K562 (cell line): ENCODE results near the gene SHB. TPM values are rescaled to one million over a fixed set of nuclear protein-coding genes. Genes with fewer than 3 reads are reported as not detected.

Experiments
- AFF4 ChIP-seq: sonication (generic); formaldehyde crosslinking; IDR thresholded peaks from 2 replicates; pipeline ENCODE4 v1.8.0; 2023; ENCODE audit warnings: mild to moderate bottlenecking, missing genetic modification reagents
- BMI1 ChIP-seq: fragments of 150-350 bp; IDR thresholded peaks from 2 replicates; pipeline ENCODE4 v1.6.1; 2014; ENCODE audit warnings: low read length
- BRD4 ChIP-seq: fragments of 200-600 bp; sonication (generic); IDR thresholded peaks from 2 replicates; pipeline ENCODE4 v1.6.1; 2017; ENCODE audit warnings: inconsistent platforms
- CTBP1 ChIP-seq: fragments of 450-650 bp; IDR thresholded peaks from 2 replicates; pipeline ENCODE4 v1.6.1; 2016; ENCODE audit warnings: borderline replicate concordance
- FOXM1 ChIP-seq, 2 experiments: fragments of 450-650 bp in 1 of 2; sonication (generic) in 1 of 2; formaldehyde crosslinking in 1 of 2; IDR thresholded peaks; 2 replicates each; pipeline versions ENCODE4 v1.6.1 to v1.9.0; 2017 to 2022; ENCODE audit warnings: low read depth in 2 of 2, mild to moderate bottlenecking in 2 of 2, missing genetic modification reagents in 1 of 2, moderate library complexity in 1 of 2
- GTF2E2 ChIP-seq: fragments of 200-800 bp; sonication (Bioruptor generic); IDR thresholded peaks from 2 replicates; pipeline ENCODE4 v1.6.1; 2016; ENCODE audit warnings: missing genetic modification characterization, missing compliant biosample characterization
- HNRNPH1 ChIP-seq: fragments of 200-400 bp; formaldehyde crosslinking; optimal IDR thresholded peaks from 2 replicates; pipeline ENCODE3; 2017; ENCODE audit warnings: low read depth, mild to moderate bottlenecking, low read length, moderate library complexity
- IRF1 ChIP-seq: sonication (generic); formaldehyde crosslinking; IDR thresholded peaks from 2 replicates; pipeline ENCODE4 v1.8.0; 2022; ENCODE audit warnings: missing genetic modification reagents, mild to moderate bottlenecking, borderline replicate concordance
- KDM4B ChIP-seq, 2 experiments: fragments of 450-650 bp in 1 of 2; sonication (generic) in 1 of 2; IDR thresholded peaks; 2 replicates each; pipeline ENCODE4 v1.6.1; 2016 to 2017; ENCODE audit warnings: borderline replicate concordance in 2 of 2, antibody characterized with exemption in 1 of 2, low read depth in 1 of 2, mild to moderate bottlenecking in 1 of 2
- POLR2AphosphoS5 ChIP-seq: IDR thresholded peaks from 2 replicates; pipeline ENCODE4 v1.6.1; 2011; ENCODE audit warnings: mild to moderate bottlenecking, low read depth, low read length, moderate library complexity; ENCODE audit not compliant: control insufficient read depth, insufficient read depth
- SLC30A9 ChIP-seq: fragments of 250-450 bp; sonication (Bioruptor Pico); IDR thresholded peaks from 2 replicates; pipeline ENCODE4 v1.8.0; 2022; ENCODE audit warnings: mild to moderate bottlenecking, moderate library complexity
- SMAD1 ChIP-seq: fragments of 150-350 bp; IDR thresholded peaks from 2 replicates; pipeline ENCODE4 v1.6.1; 2014; ENCODE audit warnings: low read length, low read depth; ENCODE audit not compliant: partially characterized antibody
- TGIF2 ChIP-seq: sonication (generic); formaldehyde crosslinking; IDR thresholded peaks from 2 replicates; pipeline ENCODE4 v1.8.1; 2022; ENCODE audit warnings: mild to moderate bottlenecking, missing genetic modification reagents, moderate library complexity
- TRIM24 ChIP-seq, 2 experiments: fragments of 450-650 bp; IDR thresholded peaks; 2 replicates each; pipeline ENCODE4 v1.6.1; 2016
- ZNF121 ChIP-seq: sonication (generic); formaldehyde crosslinking; conservative IDR thresholded peaks from 2 replicates; pipeline ENCODE4 v1.8.0; 2022; ENCODE audit warnings: missing genetic modification reagents
- ZNF175 ChIP-seq: fragments of 200-800 bp; sonication (Bioruptor generic); IDR thresholded peaks from 2 replicates; pipeline ENCODE4 v1.6.1; 2016; ENCODE audit warnings: low read depth, mild to moderate bottlenecking, missing genetic modification characterization, missing compliant biosample characterization
- ZNF551 ChIP-seq: fragments of 250-450 bp; sonication (Bioruptor Pico); IDR thresholded peaks from 2 replicates; pipeline ENCODE4 v1.5.0; 2021; ENCODE audit warnings: mild to moderate bottlenecking, moderate library complexity
- ZNF76 ChIP-seq: fragments of 250-450 bp; sonication (Bioruptor Pico); IDR thresholded peaks from 2 replicates; pipeline ENCODE4 v1.4.0; 2020; ENCODE audit warnings: mild to moderate bottlenecking, moderate library complexity, borderline replicate concordance
- polyA plus RNA-seq, 8 experiments: library from polyadenylated mRNA; depleted of rRNA in 4 of 8; stranded (reverse) in 5 of 8; unstranded in 3 of 8; fragments of >200 nt; fragmentation: Nextera tagmentation in 2 of 8; fragmentation: Illumina TruSeq in 1 of 8; extraction: Ambion mirVana in 2 of 8; extraction: Trizol in 1 of 8; gene quantifications; 2 replicates each; pipeline versions ENCODE4 v1.2.1 to v1.2.3, GENCODE V29; 2011 to 2014; ENCODE audit warnings: inconsistent platforms in 1 of 8, missing spikeins in 1 of 8
- total RNA-seq, 7 experiments: library from RNA; depleted of rRNA in 6 of 7; stranded (reverse); fragments of >200 nt in 6 of 7; fragmentation: Illumina TruSeq in 2 of 7; extraction: Trizol in 2 of 7; gene quantifications; 2 replicates each; pipeline versions ENCODE4 v1.2.1 to v1.2.3, GENCODE V29; 2011 to 2021; ENCODE audit warnings: low replicate concordance in 1 of 7
- TF ChIP-seq, protein P1 (sequence below), 2 experiments: fragments of 450-650 bp in 1 of 2; sonication (generic) in 1 of 2; formaldehyde crosslinking in 1 of 2; IDR thresholded peaks in 1 of 2; conservative IDR thresholded peaks in 1 of 2; 2 replicates each; pipeline versions ENCODE4 v1.6.1 to v1.8.1; 2016 to 2023; ENCODE audit warnings: mild to moderate bottlenecking in 2 of 2, moderate library complexity in 2 of 2, inconsistent platforms in 1 of 2, missing genetic modification reagents in 1 of 2

The SHB gene
- total and polyA plus RNA-seq, 9 of the 15 experiments (the other 6 are each of a cell fraction or from before 2014, with no cell fraction given), result 0.78 to 16.0 (median 5.3) TPM

DNA sequence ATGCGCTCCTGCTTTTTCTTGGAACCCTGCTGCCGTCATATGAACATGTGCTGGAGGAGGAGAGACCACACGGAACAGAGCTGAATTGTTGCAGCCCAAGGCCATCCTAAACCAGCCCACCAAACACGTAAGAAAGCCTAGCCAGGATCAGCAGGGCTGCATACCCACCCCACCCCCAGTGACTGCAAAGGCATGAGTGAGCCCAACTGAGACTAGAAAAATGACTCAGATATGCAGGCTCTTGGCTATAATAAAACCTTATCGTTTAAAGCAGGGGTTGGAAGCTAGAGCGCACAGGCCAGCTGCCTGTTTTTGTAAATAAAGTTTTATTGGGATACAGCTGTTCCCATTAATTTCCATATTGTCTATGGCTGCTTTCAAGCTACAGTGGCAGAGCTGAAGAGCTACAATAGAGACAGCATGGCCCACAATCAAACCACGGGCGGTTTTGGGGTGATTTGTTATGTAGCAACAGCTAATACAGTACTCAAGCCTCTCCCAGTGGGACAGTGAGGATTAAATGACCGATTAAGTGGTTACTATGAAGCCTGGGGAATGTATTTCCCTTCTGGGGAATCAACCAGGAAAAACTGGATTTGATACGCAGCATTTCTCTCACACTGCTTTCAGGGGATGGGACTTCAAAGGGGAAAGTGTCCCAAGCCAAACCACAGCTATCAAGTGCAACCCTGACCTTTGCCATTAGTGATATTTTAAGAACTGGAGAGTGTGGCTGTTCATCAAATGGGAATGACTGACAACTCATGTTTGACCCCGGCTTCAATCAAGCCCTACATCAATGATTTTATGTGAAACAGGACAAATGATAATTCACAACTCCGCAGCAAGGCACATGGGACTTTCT lies 6.3 kb downstream of the SHB start (continued):
- TF ChIP-seq AFF4, result no peak
- TF ChIP-seq CTBP1, result 0 out of 2 replicates have a peak, but pooled peaks have one; percentile 24
- TF ChIP-seq ZNF121 (CRISPR knock-in tag), result no peak
- no peak for TF ChIP-seq FOXM1 (IDR thresholded peaks at IDR 0.05; ENCODE audit: low read depth)
- TF ChIP-seq FOXM1 (CRISPR knock-in tag; IDR thresholded peaks at IDR 0.05; ENCODE audit: low read depth), result no peak
- TF ChIP-seq TRIM24 (IDR thresholded peaks at IDR 0.05), result peak in 1 of 2 experiments; percentile 22; a peak in 1 of 4 replicates
- TF ChIP-seq SMAD1, result peak; percentile 75
- no peak for TF ChIP-seq BRD4
- no peak for TF ChIP-seq TGIF2 (CRISPR knock-in tag)
- TF ChIP-seq ZNF175 (CRISPR knock-in tag), result no peak
- no peak for TF ChIP-seq SLC30A9
- TF ChIP-seq POLR2AphosphoS5, result peak; percentile 48
- TF ChIP-seq GTF2E2, result no peak
- TF ChIP-seq ZNF76 (CRISPR knock-in tag), result no peak
- TF ChIP-seq IRF1 (CRISPR knock-in tag), result no peak
- TF ChIP-seq, protein P1, sequence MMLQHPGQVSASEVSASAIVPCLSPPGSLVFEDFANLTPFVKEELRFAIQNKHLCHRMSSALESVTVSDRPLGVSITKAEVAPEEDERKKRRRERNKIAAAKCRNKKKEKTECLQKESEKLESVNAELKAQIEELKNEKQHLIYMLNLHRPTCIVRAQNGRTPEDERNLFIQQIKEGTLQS (IDR thresholded peaks at IDR 0.05), result peak; percentile 76
- TF ChIP-seq, protein P1 (CRISPR knock-in tag; conservative IDR thresholded peaks at IDR 0.05), result no peak; the same call in 1 of the 2 replicates
- no peak for TF ChIP-seq HNRNPH1
- no peak for TF ChIP-seq BMI1
- no peak for TF ChIP-seq KDM4B (IDR thresholded peaks at IDR 0.05; ENCODE audit: borderline replicate concordance in 2 of 2, low read depth in 1 of 2)
- no peak for TF ChIP-seq ZNF551 (CRISPR knock-in tag)
